Measurements from ENCODE around the gene PSD.

The PSD gene

DNA sequence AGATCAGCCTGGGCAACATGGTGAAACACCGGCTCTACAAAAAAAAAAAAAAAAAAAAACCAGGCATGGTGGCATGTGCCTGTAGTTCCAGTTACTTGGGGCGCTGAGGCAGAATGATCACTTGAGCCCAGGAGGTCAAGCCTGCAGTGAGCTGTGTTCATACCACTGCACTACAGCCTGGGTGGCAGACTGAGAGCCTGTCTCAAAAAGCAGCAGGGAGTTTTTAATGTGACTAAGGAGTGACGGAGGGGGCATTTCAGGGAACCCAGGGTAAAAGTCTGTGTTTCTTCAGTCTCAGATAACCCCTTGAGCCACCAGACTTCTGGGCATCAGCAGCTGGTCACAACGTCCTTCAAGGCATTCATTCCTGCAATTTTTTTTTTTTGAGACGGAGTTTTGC is 34.9 kb upstream of the PSD start:
- TF ChIP-seq, protein P1, sequence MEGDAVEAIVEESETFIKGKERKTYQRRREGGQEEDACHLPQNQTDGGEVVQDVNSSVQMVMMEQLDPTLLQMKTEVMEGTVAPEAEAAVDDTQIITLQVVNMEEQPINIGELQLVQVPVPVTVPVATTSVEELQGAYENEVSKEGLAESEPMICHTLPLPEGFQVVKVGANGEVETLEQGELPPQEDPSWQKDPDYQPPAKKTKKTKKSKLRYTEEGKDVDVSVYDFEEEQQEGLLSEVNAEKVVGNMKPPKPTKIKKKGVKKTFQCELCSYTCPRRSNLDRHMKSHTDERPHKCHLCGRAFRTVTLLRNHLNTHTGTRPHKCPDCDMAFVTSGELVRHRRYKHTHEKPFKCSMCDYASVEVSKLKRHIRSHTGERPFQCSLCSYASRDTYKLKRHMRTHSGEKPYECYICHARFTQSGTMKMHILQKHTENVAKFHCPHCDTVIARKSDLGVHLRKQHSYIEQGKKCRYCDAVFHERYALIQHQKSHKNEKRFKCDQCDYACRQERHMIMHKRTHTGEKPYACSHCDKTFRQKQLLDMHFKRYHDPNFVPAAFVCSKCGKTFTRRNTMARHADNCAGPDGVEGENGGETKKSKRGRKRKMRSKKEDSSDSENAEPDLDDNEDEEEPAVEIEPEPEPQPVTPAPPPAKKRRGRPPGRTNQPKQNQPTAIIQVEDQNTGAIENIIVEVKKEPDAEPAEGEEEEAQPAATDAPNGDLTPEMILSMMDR (conservative IDR thresholded peaks at IDR 0.05; ENCODE audit: low read depth) = no peak
- ChIA-PET POLR2A (ENCODE audit: low non-redundant PET) (interaction anchor here (0.6 to 1.0 kb wide), 3 partner anchors 8 to 41 kb away, joined by 3 to 8 read pairs (median 4); no protein-coding TSS in a partner anchor), CTCF (interaction anchor here (0.6 to 0.9 kb wide), 3 partner anchors 13 to 287 kb away, joined by 3 to 4 read pairs (median 4); no protein-coding TSS in a partner anchor)
- H3K27ac ChIP-seq = peak overlapping the region; percentile 88
- no peak for DNase-seq (ENCODE audit: low spot score)

- H3K27ac ChIP-seq = peak overlapping the region; percentile 88
- TF ChIP-seq, protein P1 (conservative IDR thresholded peaks at IDR 0.05; ENCODE audit: low read depth) = no peak
- peak; percentile 50 for DNase-seq (ENCODE audit: low spot score)
- CTCF ChIA-PET = interaction anchor here (0.6 to 1.8 kb wide), 6 partner anchors 14 to 286 kb away, joined by 3 to 9 read pairs (median 4); no protein-coding TSS in a partner anchor
- POLR2A ChIA-PET (ENCODE audit: low non-redundant PET) = interaction anchor here (0.6 to 1.0 kb wide), 4 partner anchors 9 to 179 kb away, joined by 3 to 8 read pairs (median 4); no protein-coding TSS in a partner anchor
These were observed 34.2 kb upstream of the PSD start for GRCh38 chr10:102452672-102453340.

DNA sequence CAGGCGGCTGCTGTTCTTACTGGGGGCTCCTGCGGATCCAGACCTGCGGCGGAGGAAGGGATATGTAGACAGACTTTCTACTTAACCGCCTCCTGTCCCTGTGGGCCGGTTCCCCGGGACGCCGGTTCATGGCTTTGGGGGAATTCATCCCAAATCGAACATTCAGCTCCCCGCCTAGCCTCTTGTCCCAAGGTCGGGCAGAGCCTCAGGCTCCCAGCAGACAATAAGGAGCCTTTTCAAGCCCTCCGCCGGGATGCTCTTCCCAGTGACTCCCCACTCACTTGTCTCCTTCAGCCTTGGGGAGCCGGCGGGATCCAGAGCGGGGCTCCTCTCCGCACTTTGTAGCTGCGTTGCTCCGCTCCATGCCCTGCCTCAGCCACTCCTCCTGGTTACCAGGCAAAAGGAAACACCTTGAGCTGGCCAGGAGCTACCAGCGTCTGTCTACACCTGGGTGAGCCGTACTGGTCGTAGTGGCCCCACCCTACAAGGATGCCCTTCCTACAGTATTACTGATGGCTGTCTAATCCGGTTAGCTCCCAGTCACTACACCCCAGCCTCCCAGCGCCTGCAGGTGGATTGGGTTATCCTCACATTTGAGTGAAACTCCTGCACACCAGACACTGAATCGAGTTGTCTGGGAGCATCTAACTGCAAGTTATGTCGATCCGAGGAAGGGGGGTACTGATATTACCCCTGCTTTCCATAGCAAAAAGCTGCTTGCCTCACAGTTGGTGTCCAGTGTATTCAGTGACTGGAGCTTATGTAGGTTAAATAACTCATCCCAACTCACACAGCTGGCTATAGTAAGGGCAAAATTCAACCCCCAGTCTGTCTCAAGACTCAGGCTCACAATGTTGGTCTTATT is 32.8 kb upstream of the PSD start, which contains the start of gene C10orf95:
Gene C10orf95, minus strand, starts transcription at position 439 of the 865 bp plus-strand sequence. CDS start 450 bp downstream, outside the sequence.
- POLR2A ChIA-PET (ENCODE audit: low non-redundant PET) = interaction anchor here (0.8 to 2.4 kb wide), 8 partner anchors 10 to 133 kb away, joined by 3 to 12 read pairs (median 4); partner anchors contain the start of genes CUEDC2 and FBXL15
- DNase-seq (ENCODE audit: low spot score) = peak; percentile 55
- peak within 1 kb of the TSS; percentile 88 for H3K27ac ChIP-seq
- TF ChIP-seq, protein P1 (conservative IDR thresholded peaks at IDR 0.05; ENCODE audit: low read depth) = no peak
- CTCF ChIA-PET = interaction anchor here (0.6 to 1.8 kb wide), 8 partner anchors 12 to 58 kb away, joined by 3 to 9 read pairs (median 5); partner anchors contain the start of gene SUFU

GRCh38 chr10:102450374-102451104 is 32.0 kb upstream of the PSD start:
- DNase-seq (ENCODE audit: low spot score) = peak; percentile 76
- peak overlapping the region; percentile 88 for H3K27ac ChIP-seq
- ChIA-PET CTCF (interaction anchor here (0.6 to 1.6 kb wide), 5 partner anchors 18 to 72 kb away, joined by 3 to 5 read pairs (median 3); partner anchors contain the start of gene CUEDC2), POLR2A (ENCODE audit: low non-redundant PET) (interaction anchor here (0.6 to 2.4 kb wide), 9 partner anchors 10 to 133 kb away, joined by 3 to 12 read pairs (median 3); partner anchors contain the start of genes CUEDC2 and FBXL15)
- TF ChIP-seq, protein P1 (conservative IDR thresholded peaks at IDR 0.05; ENCODE audit: low read depth) = no peak

DNA sequence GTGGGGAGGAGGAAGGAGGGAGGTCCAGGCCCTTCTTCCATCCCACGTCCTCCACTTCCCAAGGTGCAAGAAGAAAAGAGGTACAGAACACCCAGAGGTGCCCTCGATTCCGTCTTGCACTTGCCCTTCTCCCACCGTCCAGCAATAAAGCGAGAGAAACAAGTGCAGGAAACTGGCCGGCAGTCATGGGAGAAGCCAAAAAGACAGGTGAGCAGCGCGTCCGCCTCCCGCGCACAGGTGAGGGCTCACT is 31.5 kb upstream of the PSD start:
- H3K27ac ChIP-seq = peak overlapping the region; percentile 88
- ChIA-PET CTCF (interaction anchor here (0.6 to 1.0 kb wide), 4 partner anchors 17 to 98 kb away, joined by 3 to 4 read pairs (median 3); partner anchors contain the start of gene CUEDC2), POLR2A (ENCODE audit: low non-redundant PET) (interaction anchor here (0.7 to 2.4 kb wide), 5 partner anchors 9 to 29 kb away, joined by 3 to 12 read pairs (median 9); partner anchors contain the start of genes CUEDC2 and FBXL15)
- DNase-seq (ENCODE audit: low spot score) = no peak
- TF ChIP-seq, protein P1 (conservative IDR thresholded peaks at IDR 0.05; ENCODE audit: low read depth) = no peak

Measured in RWPE1 (cell line).